Rectal smooth muscle tissue (tissue), 1 donor: ENCODE data around the gene UBTD1.
A peak's percentile ranks its signal among the peaks of the same experiment; 100 is the strongest.

Experiments used
- H3K27ac ChIP-seq: one replicate; pipeline ENCODE4 v1.7.0; 2013; ENCODE audit warnings: low read depth, low read length, inconsistent platforms
- H3K27me3 ChIP-seq: one replicate; pipeline ENCODE4 v1.7.0; 2013; ENCODE audit warnings: low read length; ENCODE audit not compliant: control insufficient read depth, insufficient read depth
- H3K36me3 ChIP-seq: one replicate; pipeline ENCODE4 v1.7.0; 2013; ENCODE audit warnings: low read length; ENCODE audit not compliant: control insufficient read depth, insufficient read depth
- H3K4me1 ChIP-seq: one replicate; pipeline ENCODE4 v1.7.0; 2013; ENCODE audit warnings: low read length; ENCODE audit not compliant: control insufficient read depth, insufficient read depth
- H3K4me3 ChIP-seq: one replicate; pipeline ENCODE4 v1.7.0; 2013; ENCODE audit warnings: low read length
- H3K9ac ChIP-seq: one replicate; pipeline ENCODE4 v1.7.0; 2013; ENCODE audit warnings: low read length

The UBTD1 gene

DNA sequence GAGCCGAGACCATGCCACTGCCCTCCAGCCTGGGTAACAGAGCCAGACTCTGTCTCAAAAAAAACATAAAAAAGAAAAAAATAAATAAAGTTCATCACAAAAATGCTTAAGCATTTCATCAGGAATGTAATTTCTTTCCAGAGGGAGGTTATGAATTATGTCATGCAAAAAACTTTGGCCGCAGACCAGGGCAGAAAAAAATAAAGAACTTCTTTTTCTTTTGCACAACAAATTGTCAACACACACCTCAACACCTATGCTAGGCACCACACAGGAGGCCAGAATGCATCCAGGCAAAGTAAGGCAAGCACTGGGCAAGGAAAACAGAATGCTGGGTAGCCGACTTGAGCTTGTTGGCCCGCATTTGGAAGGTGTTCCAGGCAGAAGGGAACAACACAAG lies 94.7 kb downstream of the UBTD1 start:
- H3K4me3 ChIP-seq: no peak overlapping the region
- no peak overlapping the region for H3K27ac ChIP-seq
- no peak overlapping the region for H3K9ac ChIP-seq
- no peaks in the 10 kb centered on the region for H3K36me3 ChIP-seq
- H3K4me1 ChIP-seq: peaks cover 11% of the 10 kb centered on the region
- no peaks in the 10 kb centered on the region for H3K27me3 ChIP-seq

DNA sequence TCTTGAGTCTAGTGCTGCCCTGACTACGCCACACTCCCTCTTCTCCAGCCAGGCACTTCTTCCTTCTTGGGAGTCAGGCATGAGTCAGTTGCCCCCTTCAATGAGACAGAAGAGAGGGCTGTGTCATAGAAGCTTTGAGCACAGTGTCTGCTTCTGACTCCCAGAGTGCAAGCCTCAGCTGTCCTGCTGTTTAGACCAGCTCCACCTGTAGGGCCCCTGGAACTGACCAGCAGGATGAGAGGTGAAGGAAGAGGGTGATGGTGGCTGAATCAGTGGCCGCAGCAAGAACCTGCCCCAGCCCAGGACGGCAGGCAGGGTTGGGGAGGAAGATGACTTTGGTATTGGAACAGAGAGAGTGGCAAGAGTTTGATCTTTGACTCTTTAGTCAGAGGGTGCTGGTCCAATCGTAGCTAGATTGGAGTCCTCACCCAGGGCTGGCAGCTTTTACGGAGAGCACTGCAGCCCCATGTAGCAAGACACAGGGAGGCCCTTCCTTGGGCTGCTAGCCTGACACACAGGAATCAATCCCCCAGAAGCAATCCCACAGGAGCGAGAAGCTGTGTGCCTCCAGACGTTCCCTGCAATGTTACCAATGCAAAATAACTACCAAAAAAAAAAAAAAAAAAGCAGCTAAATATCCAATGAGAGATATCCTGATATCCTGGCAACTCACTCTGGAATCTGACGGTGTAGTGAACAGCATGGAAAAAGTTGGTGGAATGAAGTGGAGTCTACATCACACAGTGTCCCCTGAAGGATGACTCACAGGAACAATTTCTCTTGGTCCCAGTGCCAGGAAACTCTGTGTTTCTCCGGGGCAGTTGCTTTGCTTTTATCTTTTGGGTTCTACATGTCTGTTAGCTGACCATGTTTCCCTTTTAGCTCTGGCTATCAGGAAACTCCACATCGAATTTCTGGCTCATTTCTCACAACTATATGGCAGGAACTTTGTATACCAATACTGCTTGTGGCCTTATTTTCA lies 97.7 kb downstream of the UBTD1 start:
- Histone ChIP-seq H3K4me1 (peaks cover 11% of the 10 kb centered on the region), H3K4me3 (no peak overlapping the region), H3K27ac (peak overlapping the region; percentile 45), H3K9ac (no peak overlapping the region), H3K27me3 (no peaks in the 10 kb centered on the region), H3K36me3 (no peaks in the 10 kb centered on the region)

DNA sequence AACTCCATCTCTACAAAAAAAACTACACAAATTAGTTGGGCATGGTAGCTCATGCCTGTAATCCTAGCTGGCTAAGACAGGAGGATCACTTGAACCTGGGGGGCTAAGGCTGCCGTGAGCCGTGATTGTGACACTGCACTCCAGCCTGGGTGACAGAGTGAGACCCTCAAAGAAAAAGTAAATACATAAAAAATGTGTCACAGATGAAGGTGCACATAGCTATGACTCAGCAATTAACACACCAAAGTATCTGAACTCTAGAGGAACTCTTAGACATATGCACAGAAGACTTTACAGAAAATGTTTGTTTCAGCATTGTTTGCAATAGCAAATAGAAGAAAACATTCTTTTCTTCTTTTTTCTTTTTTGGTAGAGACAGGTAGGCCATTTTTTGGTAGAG lies 99.1 kb downstream of the UBTD1 start:
- H3K27me3 ChIP-seq: no peaks in the 10 kb centered on the region
- H3K27ac ChIP-seq: no peak overlapping the region
- H3K36me3 ChIP-seq: no peaks in the 10 kb centered on the region
- H3K4me1 ChIP-seq: peaks cover 11% of the 10 kb centered on the region
- no peak overlapping the region for H3K9ac ChIP-seq
- no peak overlapping the region for H3K4me3 ChIP-seq

DNA sequence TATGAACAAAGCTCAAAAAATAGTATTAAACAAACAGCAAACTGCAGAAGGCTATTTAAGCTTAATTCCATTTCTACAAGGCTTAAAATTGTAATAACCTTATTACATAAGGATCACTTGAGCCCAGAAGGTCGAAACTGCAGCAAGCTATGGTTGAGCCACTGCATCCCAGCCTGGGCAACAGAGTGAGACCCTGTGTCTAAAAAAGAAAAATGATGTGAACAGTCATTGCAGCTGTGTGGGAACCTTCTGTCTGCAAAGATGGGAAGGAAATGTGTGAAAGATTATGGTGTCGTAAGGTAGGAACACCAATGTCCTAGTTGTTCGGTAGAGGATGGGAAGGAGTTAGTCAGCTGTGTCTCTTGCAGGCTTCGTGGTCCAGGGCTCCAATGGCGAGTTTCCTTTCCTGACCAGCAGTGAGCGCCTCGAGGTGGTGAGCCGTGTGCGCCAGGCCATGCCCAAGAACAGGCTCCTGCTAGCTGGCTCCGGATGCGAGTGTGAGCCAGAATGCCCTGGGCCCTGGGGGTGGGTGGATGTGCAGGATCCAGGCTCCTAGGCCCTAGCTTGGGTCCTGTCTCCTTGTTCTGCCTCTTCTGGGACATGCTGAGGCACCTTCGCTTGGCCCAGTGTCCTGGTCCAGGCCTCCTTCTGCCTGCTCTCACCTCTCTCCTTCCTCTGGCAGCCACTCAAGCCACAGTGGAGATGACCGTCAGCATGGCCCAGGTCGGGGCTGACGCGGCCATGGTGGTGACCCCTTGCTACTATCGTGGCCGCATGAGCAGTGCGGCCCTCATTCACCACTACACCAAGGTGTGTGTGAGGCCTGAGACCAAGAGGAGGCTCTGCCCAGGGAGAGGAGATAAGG lies 99.9 kb downstream of the UBTD1 start:
- no peak overlapping the region for H3K27ac ChIP-seq
- H3K4me3 ChIP-seq: no peak overlapping the region
- no peaks in the 10 kb centered on the region for H3K27me3 ChIP-seq
- H3K4me1 ChIP-seq: peaks cover 11% of the 10 kb centered on the region
- H3K9ac ChIP-seq: no peak overlapping the region
- H3K36me3 ChIP-seq: no peaks in the 10 kb centered on the region

DNA sequence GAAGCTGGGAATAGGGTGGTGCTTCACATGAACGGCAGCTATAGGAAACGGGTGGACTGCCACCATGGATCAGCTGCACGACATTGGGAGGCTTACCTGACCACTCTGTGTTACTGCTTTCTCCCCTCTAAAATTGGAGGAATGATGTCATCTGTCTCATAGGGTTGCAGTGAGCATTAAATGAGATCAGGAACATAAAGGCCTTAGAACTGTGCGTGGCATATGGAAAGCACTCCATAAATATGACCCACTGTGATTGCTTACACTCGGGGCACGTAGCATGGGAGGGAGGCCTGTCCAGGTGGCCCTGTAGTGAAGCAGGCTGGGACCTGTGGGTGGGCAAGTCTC lies 100.5 kb downstream of the UBTD1 start:
- Histone ChIP-seq H3K4me1 (peaks cover 11% of the 10 kb centered on the region), H3K27me3 (no peaks in the 10 kb centered on the region), H3K27ac (no peak overlapping the region), H3K4me3 (no peak overlapping the region), H3K9ac (no peak overlapping the region), H3K36me3 (no peaks in the 10 kb centered on the region)

DNA sequence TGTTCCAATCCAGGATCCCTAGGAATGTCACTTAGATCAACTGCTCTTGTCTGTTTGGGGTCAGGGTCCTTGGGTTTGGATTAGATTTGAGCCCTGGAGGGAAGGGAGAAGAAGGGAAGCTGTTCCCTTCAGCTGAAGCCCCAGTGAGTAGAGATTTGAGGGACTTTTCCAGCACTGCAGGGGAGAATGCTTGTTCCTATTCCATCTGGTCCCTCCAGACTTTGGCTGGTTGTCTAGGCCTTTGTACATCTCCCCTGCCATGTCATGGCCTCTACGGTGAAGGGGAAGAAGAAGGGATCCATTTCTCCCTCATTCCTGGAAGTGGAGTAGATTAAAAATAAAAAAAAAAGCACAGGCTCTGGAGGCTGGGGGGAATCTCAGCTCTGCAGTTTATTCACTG lies 101.9 kb downstream of the UBTD1 start:
- Histone ChIP-seq H3K4me1 (peaks cover 11% of the 10 kb centered on the region), H3K36me3 (no peaks in the 10 kb centered on the region), H3K27ac (no peak overlapping the region), H3K9ac (no peak overlapping the region), H3K27me3 (no peaks in the 10 kb centered on the region), H3K4me3 (no peak overlapping the region)

DNA sequence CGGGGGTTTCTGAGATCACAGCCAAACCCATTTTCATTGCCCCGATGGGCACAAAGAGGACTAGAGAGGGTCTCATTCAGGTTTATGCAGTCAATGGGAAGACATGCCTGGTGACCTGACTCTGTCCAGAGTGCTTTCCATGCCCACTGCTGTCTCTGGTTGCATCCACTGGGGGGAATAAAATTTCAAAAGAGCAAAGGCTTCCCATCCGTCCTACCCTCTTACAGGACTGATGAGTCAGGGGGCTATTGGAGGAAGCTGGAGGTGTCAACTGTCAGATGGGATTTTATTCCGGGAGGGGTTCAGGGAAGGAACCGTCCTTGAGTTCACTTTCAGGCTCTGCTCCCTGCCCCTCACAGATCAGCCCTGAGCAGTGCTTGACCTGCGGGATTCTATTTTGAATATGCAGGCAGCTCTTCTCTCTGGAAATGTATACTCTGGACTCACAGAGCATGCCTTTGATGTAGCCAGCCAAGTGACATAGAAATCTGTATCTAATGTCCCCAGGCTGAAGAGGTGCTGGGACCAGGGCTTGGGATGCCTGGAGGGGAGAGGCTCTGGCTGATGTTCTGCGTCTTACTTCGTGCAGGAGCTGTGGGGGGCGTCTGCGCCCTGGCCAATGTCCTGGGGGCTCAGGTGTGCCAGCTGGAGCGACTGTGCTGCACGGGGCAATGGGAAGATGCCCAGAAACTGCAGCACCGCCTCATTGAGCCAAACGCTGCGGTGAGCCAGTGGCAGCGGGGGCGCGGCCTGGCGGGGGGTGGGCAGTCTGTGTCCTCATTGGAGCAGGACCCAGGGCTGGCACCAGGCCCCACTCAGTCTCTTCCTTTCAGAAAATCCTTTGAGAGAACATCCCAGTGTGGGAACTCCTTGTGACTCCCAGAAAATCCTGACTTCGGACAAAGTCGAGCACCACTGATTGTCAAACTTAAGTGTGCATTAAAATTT lies 102.8 kb downstream of the UBTD1 start:
- Histone ChIP-seq H3K36me3 (no peaks in the 10 kb centered on the region), H3K9ac (no peak overlapping the region), H3K27ac (no peak overlapping the region), H3K4me3 (no peak overlapping the region), H3K27me3 (no peaks in the 10 kb centered on the region), H3K4me1 (peaks cover 4% of the 10 kb centered on the region)

DNA sequence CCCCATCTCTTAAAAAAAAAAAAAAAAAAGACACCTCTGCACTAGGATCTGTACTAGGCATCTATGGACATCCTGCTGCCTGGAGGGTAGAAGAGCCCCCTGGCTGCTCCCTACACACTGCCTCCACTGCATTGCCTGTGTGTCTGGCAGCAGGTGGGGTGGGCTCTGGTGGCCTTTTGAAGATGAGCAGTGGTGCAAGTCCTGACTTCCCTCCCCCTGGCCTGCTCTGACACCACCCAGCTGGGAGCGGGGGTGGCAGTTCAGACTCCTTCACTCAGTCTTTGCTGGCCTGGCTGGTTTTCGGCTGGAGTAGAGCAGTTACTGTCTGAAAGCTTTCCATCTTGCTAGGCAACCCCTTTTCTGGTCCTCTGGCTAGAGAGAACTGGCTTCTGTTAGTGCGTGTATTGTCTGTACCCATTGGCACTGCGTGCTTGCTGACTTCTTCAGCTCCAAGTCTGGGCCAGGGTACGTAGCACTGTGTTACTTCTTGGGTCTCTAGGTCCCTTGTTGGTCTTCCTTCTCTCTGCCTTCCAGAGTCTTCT lies 108.4 kb downstream of the UBTD1 start:
- H3K27ac ChIP-seq: no peak overlapping the region
- H3K9ac ChIP-seq: no peak overlapping the region
- H3K4me3 ChIP-seq: no peak overlapping the region
- no peaks in the 10 kb centered on the region for H3K27me3 ChIP-seq
- H3K36me3 ChIP-seq: no peaks in the 10 kb centered on the region
- peaks cover under 1% of the 10 kb centered on the region for H3K4me1 ChIP-seq

DNA sequence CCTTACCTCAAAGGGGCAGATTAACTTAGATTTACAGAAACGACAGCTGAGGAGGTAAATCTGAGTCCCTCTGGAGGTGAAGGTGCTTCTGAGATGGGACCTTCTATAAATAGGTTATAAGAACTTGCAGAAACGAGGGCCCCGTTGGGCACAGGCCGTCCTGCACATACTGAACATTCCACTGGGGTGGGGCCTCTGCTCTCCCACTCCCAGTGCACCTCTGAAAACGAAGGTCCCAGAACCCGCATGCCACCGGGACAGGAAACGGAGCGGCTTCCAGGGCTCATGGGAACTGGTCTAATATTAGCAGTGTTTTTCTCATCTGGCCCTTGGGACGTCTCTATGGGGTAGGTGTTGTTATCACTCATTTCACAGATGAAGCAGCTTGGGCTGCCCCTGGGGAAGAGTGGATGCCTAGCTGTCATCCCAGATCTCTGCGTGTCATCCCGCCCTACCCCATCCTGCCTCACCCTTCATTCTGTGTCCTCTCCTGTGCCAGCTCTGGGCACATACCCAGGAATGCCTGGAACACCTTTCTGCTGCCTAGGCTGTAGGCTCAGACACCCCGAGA lies 110.4 kb downstream of the UBTD1 start:
- no peak overlapping the region for H3K27ac ChIP-seq
- no peak overlapping the region for H3K9ac ChIP-seq
- H3K4me3 ChIP-seq: no peak overlapping the region
- no peaks in the 10 kb centered on the region for H3K36me3 ChIP-seq
- peaks cover 2% of the 10 kb centered on the region for H3K4me1 ChIP-seq
- H3K27me3 ChIP-seq: no peaks in the 10 kb centered on the region

DNA sequence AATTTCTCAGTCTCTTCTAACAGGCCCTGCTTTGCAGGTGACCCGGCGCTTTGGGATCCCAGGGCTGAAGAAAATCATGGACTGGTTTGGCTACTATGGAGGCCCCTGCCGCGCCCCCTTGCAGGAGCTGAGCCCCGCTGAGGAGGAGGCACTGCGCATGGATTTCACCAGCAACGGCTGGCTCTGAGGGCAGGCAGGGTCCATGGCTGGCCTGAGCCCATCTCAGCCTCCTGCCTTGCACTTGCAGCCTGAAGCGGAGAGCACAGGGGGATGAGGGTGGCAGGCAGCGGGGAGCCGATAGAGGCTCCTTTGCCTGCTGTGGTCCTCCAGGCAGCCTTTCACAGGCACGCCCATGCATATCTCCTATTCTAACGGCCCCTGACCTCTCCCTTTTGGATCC lies 112.7 kb downstream of the UBTD1 start:
- H3K4me1 ChIP-seq: peaks cover 2% of the 10 kb centered on the region
- no peak overlapping the region for H3K9ac ChIP-seq
- no peaks in the 10 kb centered on the region for H3K27me3 ChIP-seq
- no peak overlapping the region for H3K4me3 ChIP-seq
- no peak overlapping the region for H3K27ac ChIP-seq
- peaks cover 2% of the 10 kb centered on the region for H3K36me3 ChIP-seq

DNA sequence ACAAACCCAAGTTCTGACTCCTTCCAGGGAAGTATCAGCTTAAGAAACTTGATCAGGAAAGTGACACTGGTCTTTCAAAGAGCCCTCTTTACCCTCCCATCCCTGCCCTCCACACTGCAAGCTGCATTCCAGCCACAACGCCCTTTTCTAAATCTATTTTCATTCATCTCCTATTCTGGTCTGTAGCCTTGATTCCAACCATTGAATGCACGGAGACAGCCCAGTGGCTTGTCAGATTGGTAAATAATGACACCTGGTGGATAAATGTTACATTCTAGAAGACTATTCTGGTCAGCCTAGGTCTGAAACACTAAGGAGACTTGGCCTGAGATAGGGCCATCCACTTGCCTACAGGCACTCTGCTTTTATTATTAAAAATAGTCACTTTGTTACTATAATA lies 113.7 kb downstream of the UBTD1 start:
- Histone ChIP-seq H3K4me3 (no peak overlapping the region), H3K27ac (no peak overlapping the region)

More for the DNA sequence above, 113.7 kb downstream of the UBTD1 start:
- H3K27me3 ChIP-seq: no peaks in the 10 kb centered on the region
- H3K4me1 ChIP-seq: peaks cover 2% of the 10 kb centered on the region
- H3K36me3 ChIP-seq: peaks cover 2% of the 10 kb centered on the region
- H3K9ac ChIP-seq: no peak overlapping the region
